ENCODE measurements around the gene COL15A1.

The COL15A1 gene

GRCh38 chr9:98950262-98950661 lies 6.6 kb downstream of the COL15A1 start:
- DNase-seq, result no peak

- no peak for DNase-seq
Observed at GRCh38 chr9:98951967-98952366, 8.3 kb downstream of the COL15A1 start.

GRCh38 chr9:98953581-98954243 lies 10.0 kb downstream of the COL15A1 start:
- no peak for DNase-seq

- DNase-seq, result no peak
Observed at GRCh38 chr9:98954244-98954610, 10.5 kb downstream of the COL15A1 start.

- DNase-seq, result no peak
Observed at GRCh38 chr9:98955259-98955658, 11.6 kb downstream of the COL15A1 start.

GRCh38 chr9:98957826-98958225 lies 14.1 kb downstream of the COL15A1 start:
- no peak for DNase-seq

DNA sequence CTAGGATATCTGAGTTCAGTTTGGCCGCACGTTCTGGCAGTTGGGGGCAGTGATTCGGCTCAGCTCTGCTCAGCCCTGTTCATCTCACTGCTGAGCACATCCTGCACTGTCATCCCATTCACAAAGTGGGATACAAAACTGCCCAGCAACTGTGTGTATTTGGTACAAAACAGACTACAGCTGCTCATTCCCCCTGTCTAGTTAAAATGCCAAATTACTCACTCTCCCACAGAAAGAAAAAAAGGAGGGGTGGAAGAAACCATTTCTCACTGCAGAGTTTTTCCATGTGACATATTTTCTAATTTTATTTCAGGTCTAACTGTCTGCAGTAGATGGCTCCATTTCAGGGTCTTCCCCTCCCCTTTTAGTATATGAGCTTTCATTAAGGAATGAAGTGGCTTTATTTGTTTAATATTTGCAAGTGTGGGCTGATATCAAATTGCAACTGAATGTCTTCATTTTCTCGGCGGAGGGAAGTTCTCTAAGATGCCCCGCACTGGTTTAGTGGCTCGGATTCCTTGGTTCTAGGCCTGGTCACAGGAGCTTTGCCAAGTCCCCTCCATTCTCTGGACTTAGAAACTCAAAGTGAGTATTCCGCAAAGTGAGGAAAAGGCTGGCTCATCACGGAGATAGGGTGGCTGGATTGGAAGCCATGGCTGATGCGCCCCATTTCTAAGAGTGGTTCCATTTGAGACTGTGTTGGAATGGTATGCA lies 14.7 kb downstream of the COL15A1 start:
- DNase-seq, result peak in 1 of 2 donors; percentile 1

- DNase-seq, result no peak
Observed at GRCh38 chr9:98960409-98960808, 16.7 kb downstream of the COL15A1 start.

GRCh38 chr9:98961513-98962180 lies 17.9 kb downstream of the COL15A1 start:
- no peak for DNase-seq

GRCh38 chr9:98962181-98962560 lies 18.5 kb downstream of the COL15A1 start:
- no peak for DNase-seq

DNA sequence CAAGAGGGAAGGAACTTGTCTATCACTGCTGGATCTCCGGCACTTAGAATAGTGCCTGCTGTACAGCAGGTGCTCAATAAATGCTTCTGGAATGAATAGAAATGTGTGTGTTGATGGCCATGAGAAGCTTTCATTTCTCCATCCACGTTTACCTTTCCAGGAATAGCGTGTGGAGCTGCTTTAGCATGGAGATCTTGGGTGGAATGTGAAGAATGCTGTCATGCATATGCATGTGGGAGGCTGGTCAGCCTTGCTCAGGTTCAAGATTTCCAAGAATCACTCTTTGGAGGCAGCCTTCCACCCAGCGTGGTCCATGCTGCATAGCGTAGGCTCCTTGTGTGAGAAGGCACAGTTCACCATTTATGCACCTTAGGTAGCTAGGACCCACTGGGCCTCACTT lies 19.2 kb downstream of the COL15A1 start:
- DNase-seq, result no peak

DNA sequence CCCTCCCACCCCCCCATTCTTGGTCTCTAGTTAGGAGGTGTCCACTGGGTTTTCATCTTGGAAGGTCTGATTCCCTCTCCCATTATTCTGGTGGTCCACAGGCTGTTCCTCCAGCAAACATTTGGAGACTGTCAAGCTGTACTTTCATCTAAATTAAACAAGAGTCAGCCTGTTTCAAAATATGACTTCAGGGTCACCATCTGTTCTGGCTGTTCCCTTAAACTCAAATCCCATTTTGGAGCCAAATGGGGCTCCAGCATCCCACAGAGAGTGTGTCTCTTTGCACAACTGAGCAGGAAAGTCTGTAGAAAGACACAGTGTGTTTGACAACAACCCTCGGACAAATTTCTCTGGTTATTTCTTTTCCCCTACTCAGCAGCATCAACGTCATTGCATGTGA lies 20.5 kb downstream of the COL15A1 start:
- DNase-seq, result no peak

DNA sequence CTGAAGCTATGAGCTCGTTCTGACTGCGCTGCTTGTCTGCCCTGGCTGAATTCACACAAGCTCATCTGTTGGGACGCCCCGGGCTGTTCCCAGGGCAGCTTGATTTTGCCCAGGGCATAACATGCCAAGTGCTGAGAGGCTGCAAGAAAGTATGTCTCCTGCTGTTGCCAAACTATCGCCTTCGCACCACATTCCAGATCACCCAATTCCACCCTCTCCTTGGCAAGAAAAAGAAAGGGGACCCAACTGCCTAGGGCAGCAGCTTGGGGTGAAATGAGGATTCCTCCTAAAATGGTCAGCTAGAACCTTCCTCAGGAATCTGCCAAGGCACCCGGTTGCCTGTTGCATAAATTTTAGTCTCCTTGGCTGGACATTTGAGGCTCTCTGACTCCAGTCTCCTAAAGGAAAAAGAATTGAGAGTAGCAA lies 21.2 kb downstream of the COL15A1 start:
- no peak for DNase-seq

GRCh38 chr9:98966676-98967075 lies 23.0 kb downstream of the COL15A1 start:
- DNase-seq, result no peak

DNA sequence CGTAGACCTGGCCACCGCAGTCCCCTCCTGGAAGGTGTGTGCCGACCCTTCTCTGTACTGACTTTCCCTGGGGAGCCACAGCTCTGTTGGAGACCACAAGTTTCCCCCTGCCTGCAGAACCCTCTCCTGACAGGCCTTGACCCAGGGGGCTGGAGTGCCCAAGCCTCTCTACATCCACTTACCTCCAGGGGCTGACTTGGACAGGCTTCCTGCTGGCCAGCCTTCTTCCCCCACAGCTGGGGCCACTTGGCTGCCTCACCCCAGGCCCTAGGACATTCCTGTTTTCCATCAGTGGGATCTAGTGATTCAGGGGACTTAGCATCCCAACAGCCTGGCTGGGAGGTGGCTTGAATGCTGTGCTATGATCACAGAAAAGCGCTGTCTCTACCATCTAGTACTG lies 23.6 kb downstream of the COL15A1 start:
- DNase-seq, result no peak

DNA sequence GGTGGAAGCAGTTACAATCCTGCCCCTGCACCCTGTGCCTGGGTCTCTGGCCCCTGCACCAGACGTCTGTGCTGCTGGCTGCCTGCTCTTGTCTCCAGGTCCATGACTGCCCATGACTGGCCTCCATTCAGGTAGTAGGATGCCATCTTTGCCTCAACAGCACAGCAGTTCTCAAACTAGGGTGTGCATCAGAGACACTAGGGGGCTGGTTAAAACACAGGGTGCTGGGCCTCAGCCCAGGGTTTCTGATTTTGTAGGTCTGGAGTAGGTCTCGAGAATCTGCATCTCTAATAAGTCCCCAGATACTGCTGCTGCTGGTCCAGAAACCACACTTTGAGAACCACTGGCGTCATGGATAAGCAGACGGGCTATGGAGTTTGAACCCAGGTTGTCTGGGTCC lies 24.0 kb downstream of the COL15A1 start:
- DNase-seq, result no peak

- DNase-seq, result no peak
Observed at GRCh38 chr9:98968601-98969337, 25.1 kb downstream of the COL15A1 start.

GRCh38 chr9:98970532-98971041 lies 26.9 kb downstream of the COL15A1 start:
- no peak for DNase-seq

- peak; percentile 40 to 63 for DNase-seq
Observed at GRCh38 chr9:98971168-98971914, 27.6 kb downstream of the COL15A1 start.

DNA sequence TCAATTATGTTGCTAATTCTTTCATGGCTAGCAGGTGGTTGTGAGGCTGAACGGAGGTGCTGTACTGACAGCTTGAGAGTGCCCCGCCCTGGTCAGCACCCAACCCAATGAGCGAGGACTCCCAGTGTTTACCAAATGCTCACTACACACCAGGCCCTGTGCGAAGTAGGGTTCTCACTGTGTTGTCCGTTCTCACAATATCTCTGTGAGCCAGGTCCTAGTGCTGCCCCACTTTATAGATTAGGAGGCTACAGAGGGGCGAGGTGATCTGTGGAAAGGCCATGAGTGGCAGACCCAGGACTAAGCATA lies 28.2 kb downstream of the COL15A1 start:
- no peak for DNase-seq

GRCh38 chr9:98972716-98973115 lies 29.0 kb downstream of the COL15A1 start:
- no peak for DNase-seq

- no peak for DNase-seq
Observed at GRCh38 chr9:98973171-98973570, 29.5 kb downstream of the COL15A1 start.

DNA sequence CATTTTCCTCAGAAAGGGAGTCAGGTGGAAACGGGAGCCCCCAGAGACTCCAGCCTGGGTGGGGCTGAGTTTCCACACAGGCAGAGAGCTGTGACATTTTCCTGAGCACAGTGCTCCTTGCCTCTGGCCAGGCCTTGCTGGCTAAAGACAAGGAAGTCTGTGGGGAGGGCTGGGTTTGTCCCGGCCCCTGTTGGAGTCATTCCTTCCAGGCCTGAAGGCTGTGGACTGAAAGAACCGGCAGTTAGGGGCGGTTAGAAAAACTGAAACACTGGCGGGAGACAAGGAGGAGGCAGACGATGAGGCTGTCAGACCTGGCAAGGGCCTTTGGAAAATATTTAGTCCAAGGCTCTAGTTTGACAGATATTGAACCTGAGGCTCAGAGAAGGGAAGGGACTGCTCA lies 29.9 kb downstream of the COL15A1 start:
- DNase-seq, result no peak
